Gastrocnemius medialis (tissue), 4 donors: ENCODE data around the gene EMC1. TPM values are rescaled to one million over a fixed set of nuclear protein-coding genes. Genes with fewer than 3 reads are reported as not detected.

Source experiments
- ATAC-seq, 2 donors: fragments of 150-250 bp; one replicate each; pipeline ENCODE4 v1.9.1; 2016
- DNase-seq, 2 donors: peaks; one replicate each; pipeline ENCODE4 v3.0.0-alpha.2; 2019
- H3K27ac ChIP-seq, 4 donors: fragments of 200-600 bp; sonication (generic); 1 replicate in 1 of 4; 2 replicates in 3 of 4; pipeline ENCODE4 v1.5.1; 2016 to 2018; ENCODE audit warnings: mild to moderate bottlenecking in 2 of 4, moderate library complexity in 1 of 4
- H3K27me3 ChIP-seq, 3 donors: fragments of 200-600 bp; sonication (generic) in 2 of 3; 1 replicate in 1 of 3; 2 replicates in 2 of 3; pipeline versions ENCODE4 v1.5.1 to v1.6.0; 2016 to 2019; ENCODE audit warnings: mild to moderate bottlenecking in 1 of 3, moderate library complexity in 1 of 3
- H3K36me3 ChIP-seq, 2 donors: fragments of 200-600 bp; sonication (generic) in 1 of 2; one replicate each; pipeline ENCODE4 v1.5.1; 2017 to 2018
- H3K4me1 ChIP-seq, 2 donors: fragments of 200-600 bp; sonication (generic) in 1 of 2; one replicate each; pipeline ENCODE4 v1.5.1; 2016 to 2017; ENCODE audit warnings: mild to moderate bottlenecking in 2 of 2
- H3K4me3 ChIP-seq, 4 donors: fragments of 200-600 bp; sonication (generic) in 3 of 4; 1 replicate in 1 of 4; 2 replicates in 3 of 4; pipeline ENCODE4 v1.5.1; 2016 to 2019; ENCODE audit warnings: mild to moderate bottlenecking in 2 of 4
- H3K9me3 ChIP-seq, 3 donors: fragments of 200-600 bp; sonication (generic) in 2 of 3; 1 replicate in 1 of 3; 2 replicates in 2 of 3; pipeline ENCODE4 v1.5.1; 2016 to 2019
- CTCF ChIP-seq, 5 experiments: fragments of 450-650 bp in 3 of 5; fragments of 200-600 bp in 2 of 5; sonication (generic) in 2 of 5; IDR thresholded peaks in 4 of 5; conservative IDR thresholded peaks in 1 of 5; 1 replicate in 4 of 5; 2 replicates in 1 of 5; pipeline ENCODE4 v1.5.1; 2016 to 2019; ENCODE audit warnings: antibody characterized with exemption in 5 of 5, mild to moderate bottlenecking in 3 of 5, moderate library complexity in 3 of 5
- POLR2A ChIP-seq, 2 donors: fragments of 450-650 bp; IDR thresholded peaks; one replicate each; pipeline ENCODE4 v1.6.1; 2017; ENCODE audit warnings: antibody characterized with exemption in 2 of 2, mild to moderate bottlenecking in 2 of 2, moderate library complexity in 2 of 2
- in situ Hi-C, 4 donors: fragments of 200-750 bp; cut with MboI; loops; one replicate each; pipeline versions ENCODE4 v1.15.0 to v1.8.0; 2017; ENCODE audit warnings: low sequenced_read_pairs in 4 of 4
- intact Hi-C: fragments of 100-400 bp; cut with DNase I; formaldehyde crosslinking; loops from one replicate; pipeline ENCODE4 v1.15.1; 2023; ENCODE audit warnings: low total_unique reads
- total RNA-seq, 4 donors: library from RNA; depleted of rRNA; stranded (reverse); fragments of >200 nt; gene quantifications; one replicate each; pipeline versions ENCODE4 v1.1.0 to v1.2.3, GENCODE V29; 2016

EMC1 gene
- total RNA-seq, 4 donors from 2014 or later: 24.7 to 49.7 (median 43.0) TPM

- no peak for DNase-seq
- no peak overlapping the region for H3K4me3 ChIP-seq
- H3K27me3 ChIP-seq: no peaks in the 10 kb centered on the region
- no peak for ATAC-seq
- H3K4me1 ChIP-seq: peaks cover 48 to 55% of the 10 kb centered on the region in 2 donors
- intact Hi-C loops (loop anchor here (10.0 kb wide), 1 partner anchor 257 kb away; the partner anchor contains the start of gene IFFO2), in situ Hi-C loops (no loop called here)
- TF ChIP-seq CTCF (IDR thresholded peaks at IDR 0.05 in 4 of 5, conservative IDR thresholded peaks at IDR 0.05 in 1 of 5): no peak
- no peak for TF ChIP-seq POLR2A (IDR thresholded peaks at IDR 0.05)
- H3K9me3 ChIP-seq: no peaks in the 10 kb centered on the region
- peak overlapping the region in 1 of 4 donors; percentile 96 for H3K27ac ChIP-seq
- no peaks in the 10 kb centered on the region for H3K36me3 ChIP-seq
These were observed 39.2 kb downstream of the EMC1 start for GRCh38 chr1:19212167-19212566.

- ATAC-seq: no peak
- H3K4me3 ChIP-seq: peak overlapping the region; percentile 84 to 92 (median 88)
- in situ Hi-C loops: no loop called here
These were observed 40.4 kb downstream of the EMC1 start for GRCh38 chr1:19210772-19211549.

GRCh38 chr1:19209990-19210771, 41.1 kb downstream of the EMC1 start, which contains the start of gene UBR4:
TSS of gene UBR4 (minus strand) at chr1:19210266. CDS start at chr1:19210248, 18 bp downstream.
- H3K9me3 ChIP-seq: no peaks in the 10 kb centered on the region
- peaks cover 64 to 74% of the 10 kb centered on the region in 2 donors for H3K4me1 ChIP-seq
- ATAC-seq (peak; percentile 92 to 95), DNase-seq (peak; percentile 91 to 94)
- peak within 1 kb of the TSS; percentile 84 to 92 (median 88) for H3K4me3 ChIP-seq
- H3K27ac ChIP-seq: peak within 1 kb of the TSS; percentile 93 to 97 (median 95)
- intact Hi-C loops (loop anchor here (2.0 to 10.0 kb wide), 3 partner anchors 31 to 255 kb away; partner anchors contain the start of gene IFFO2), in situ Hi-C loops (no loop called here)
- no peaks in the 10 kb centered on the region for H3K27me3 ChIP-seq
- H3K36me3 ChIP-seq: no peaks in the 10 kb centered on the region
- TF ChIP-seq POLR2A (IDR thresholded peaks at IDR 0.05) (peak; percentile 97 to 98), CTCF (IDR thresholded peaks at IDR 0.05 in 4 of 5, conservative IDR thresholded peaks at IDR 0.05 in 1 of 5) (peak in 1 of 5 experiments; percentile 3)

More at GRCh38 chr1:19210772-19211549, 40.4 kb downstream of the EMC1 start:
- no peak for DNase-seq
- Histone ChIP-seq H3K27me3 (no peaks in the 10 kb centered on the region), H3K27ac (peak overlapping the region; percentile 93 to 97 (median 95)), H3K9me3 (no peaks in the 10 kb centered on the region), H3K4me1 (peaks cover 57 to 67% of the 10 kb centered on the region in 2 donors), H3K36me3 (no peaks in the 10 kb centered on the region)
- TF ChIP-seq CTCF (IDR thresholded peaks at IDR 0.05 in 4 of 5, conservative IDR thresholded peaks at IDR 0.05 in 1 of 5): no peak
- no peak for TF ChIP-seq POLR2A (IDR thresholded peaks at IDR 0.05)
- intact Hi-C loops: loop anchor here (2.0 to 10.0 kb wide), 2 partner anchors 30 to 256 kb away; partner anchors contain the start of gene IFFO2

GRCh38 chr1:19209439-19209989, 41.8 kb downstream of the EMC1 start:
- Histone ChIP-seq H3K4me1 (peaks cover 70 to 81% of the 10 kb centered on the region in 2 donors), H3K36me3 (no peaks in the 10 kb centered on the region), H3K4me3 (peak overlapping the region; percentile 84 to 92 (median 88)), H3K27ac (peak overlapping the region; percentile 93 to 97 (median 95)), H3K27me3 (no peaks in the 10 kb centered on the region), H3K9me3 (no peaks in the 10 kb centered on the region)
- TF ChIP-seq POLR2A (IDR thresholded peaks at IDR 0.05) (no peak), CTCF (IDR thresholded peaks at IDR 0.05 in 4 of 5, conservative IDR thresholded peaks at IDR 0.05 in 1 of 5) (no peak)
- in situ Hi-C loops (no loop called here), intact Hi-C loops (loop anchor here (10.0 kb wide), 1 partner anchor 225 kb away; no protein-coding TSS in a partner anchor)
- DNase-seq: peak; percentile 9 to 52
- peak; percentile 46 to 59 for ATAC-seq
